ENCODE results near the gene TMEM161A. TPM values are rescaled to one million over a fixed set of nuclear protein-coding genes. Genes with fewer than 3 reads are reported as not detected.

Gene TMEM161A
- total and polyA plus RNA-seq, 9 of the 15 experiments (the other 6 are each of a cell fraction or from before 2014, with no cell fraction given): 0.63 to 92.3 (median 38.9) TPM

GRCh38 chr19:19105365-19106055 lies 32.8 kb downstream of the TMEM161A start (continued):
- no peak for TF ChIP-seq NELFE (IDR thresholded peaks at IDR 0.05; ENCODE audit: insufficient read depth, insufficient read length)
- TF ChIP-seq ZNF589 (CRISPR knock-in tag; IDR thresholded peaks at IDR 0.05; ENCODE audit: low read depth): no peak
- TF ChIP-seq OTX1 (CRISPR knock-in tag; IDR thresholded peaks at IDR 0.05): no peak
- no peak for TF ChIP-seq ZNF696 (CRISPR knock-in tag; conservative IDR thresholded peaks at IDR 0.05)
- TF ChIP-seq ZBTB5 (IDR thresholded peaks at IDR 0.05): no peak
- no peak for TF ChIP-seq CEBPB (tag; IDR thresholded peaks at IDR 0.05)
- no peak for TF ChIP-seq ZNF280B (CRISPR knock-in tag; IDR thresholded peaks at IDR 0.05)
- no peak for TF ChIP-seq ZNF197 (CRISPR knock-in tag; IDR thresholded peaks at IDR 0.05; ENCODE audit: low read depth)
- no peak for TF ChIP-seq BRD9 (IDR thresholded peaks at IDR 0.05; ENCODE audit: low read depth, partially characterized antibody)
- no peak for TF ChIP-seq ZZZ3 (IDR thresholded peaks at IDR 0.05)
- no peak for TF ChIP-seq NR3C1 (CRISPR knock-in tag; IDR thresholded peaks at IDR 0.05)
- TF ChIP-seq ZNF551 (CRISPR knock-in tag; IDR thresholded peaks at IDR 0.05): no peak
- no peak for TF ChIP-seq HOMEZ (CRISPR knock-in tag; IDR thresholded peaks at IDR 0.05)
- no peak for TF ChIP-seq PHF20 (IDR thresholded peaks at IDR 0.05; ENCODE audit: partially characterized antibody)
- peak; percentile 66; the same call in 1 of the 2 replicates for TF ChIP-seq GABPB1 (CRISPR knock-in tag; IDR thresholded peaks at IDR 0.05)
- TF ChIP-seq SOX6 (IDR thresholded peaks at IDR 0.05): 0 out of 2 replicates have a peak, but pooled peaks have one; percentile 22
- no peak for TF ChIP-seq SMARCE1 (IDR thresholded peaks at IDR 0.05)
- no peak for TF ChIP-seq SMAD4 (CRISPR knock-in tag; conservative IDR thresholded peaks at IDR 0.05)
- TF ChIP-seq POLR3G (IDR thresholded peaks at IDR 0.05; ENCODE audit: extremely low read depth, insufficient read length, insufficient replicate concordance): no peak
- TF ChIP-seq ZNF121 (CRISPR knock-in tag; conservative IDR thresholded peaks at IDR 0.05): no peak
- no peak for TF ChIP-seq MEF2D (tag; conservative IDR thresholded peaks at IDR 0.05; ENCODE audit: low read depth)
- TF ChIP-seq BCL6 (CRISPR knock-in tag; IDR thresholded peaks at IDR 0.05): no peak
- TF ChIP-seq HNRNPL (IDR thresholded peaks at IDR 0.05; ENCODE audit: low read depth, low read length): no peak
- no peak; the same call in 1 of the 2 replicates for TF ChIP-seq ZKSCAN1 (IDR thresholded peaks at IDR 0.05; ENCODE audit: low read depth, low read length)
- TF ChIP-seq STAT5A (IDR thresholded peaks at IDR 0.05; ENCODE audit: borderline replicate concordance, low read length): no peak
- TF ChIP-seq ZBED1 (IDR thresholded peaks at IDR 0.05): no peak
- TF ChIP-seq NCOA2 (IDR thresholded peaks at IDR 0.05; ENCODE audit: partially characterized antibody in 2 of 2): no peak
- no peak for TF ChIP-seq GATAD2B (IDR thresholded peaks at IDR 0.05; ENCODE audit: borderline replicate concordance)
